ENCODE measurements around the gene MYO6.

MYO6 gene

DNA sequence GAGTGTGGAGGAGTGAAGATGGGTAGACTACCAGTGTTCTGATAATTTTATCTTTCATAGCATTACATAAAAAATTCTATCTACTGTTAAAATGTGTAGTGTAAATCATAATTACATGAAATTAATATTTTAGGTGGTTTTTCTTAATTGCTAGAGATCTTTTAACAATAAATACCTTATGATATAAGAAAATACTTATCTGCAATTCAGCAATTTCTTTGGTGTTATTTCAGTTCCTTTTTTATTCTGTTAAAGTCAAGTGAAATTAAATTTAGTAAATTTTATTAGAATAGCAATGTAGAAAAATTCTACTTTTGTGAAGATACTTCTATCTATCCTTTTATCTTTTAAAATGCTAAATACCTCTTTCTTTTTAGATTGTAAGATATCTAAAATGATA, 219.1 kb downstream of the MYO6 start:
- no peak for DNase-seq
